Measurements from ENCODE around the gene CD47. TPM values are rescaled to one million over a fixed set of nuclear protein-coding genes. Genes with fewer than 3 reads are reported as not detected.

The CD47 gene
- total RNA-seq, 1 experiment from 2014 or later = 42.5 TPM

GRCh38 chr3:108133048-108133369 is 42.2 kb upstream of the CD47 start:
- Histone ChIP-seq H3K9me3 (ENCODE audit: control insufficient read depth in 1 of 2, insufficient read depth in 1 of 2, low read depth in 1 of 2, low read length in 2 of 2) (no peaks in the 10 kb centered on the region), H3K27ac (ENCODE audit: low read depth, low read length) (no peak overlapping the region), H3K36me3 (ENCODE audit: control insufficient read depth in 1 of 2, insufficient read depth in 2 of 2, low read length in 2 of 2) (no peaks in the 10 kb centered on the region), H3K4me2 (ENCODE audit: low read length) (peak overlapping the region; percentile 64), H3K4me1 (ENCODE audit: control insufficient read depth in 1 of 2, insufficient read depth in 2 of 2, low read length in 2 of 2) (peaks cover 0 to 45% of the 10 kb centered on the region in 2 experiments), H2AFZ (ENCODE audit: low read depth, low read length, poor library complexity, severe bottlenecking) (peak overlapping the region; percentile 70), H3K27me3 (ENCODE audit: insufficient read depth, low read length) (no peaks in the 10 kb centered on the region), H4K20me1 (ENCODE audit: insufficient read depth) (no peaks in the 10 kb centered on the region), H3K9me2 (ENCODE audit: insufficient read depth) (no peaks in the 10 kb centered on the region), H3K9ac (ENCODE audit: low read length) (0 out of 2 replicates have a peak overlapping the region, but pooled peaks have one; percentile 22), H3K79me2 (ENCODE audit: insufficient read depth, low read length) (no peaks in the 10 kb centered on the region), H3K4me3 (replicated peaks in 1 of 2; ENCODE audit: low read depth in 1 of 2, low read length in 2 of 2) (peak overlapping the region in 1 of 2 experiments; percentile 23; a peak in 2 of 4 replicates)
- no peak for DNase-seq (ENCODE audit: low read depth, low spot score)
- POLR2A ChIA-PET = no interaction called here
- no TSS peak for BruUV-seq (replicated peaks)
- CTCF ChIA-PET = interaction anchor here (1.9 kb wide), 1 partner anchor 20 kb away, joined by 7 read pairs; no protein-coding TSS in a partner anchor
- intact Hi-C loops (cut with micrococcal nuclease) = no loop called here
- peak; percentile 17; the same call in 1 of the 2 replicates for ATAC-seq
- TF ChIP-seq ATF3 (IDR thresholded peaks at IDR 0.05) = no peak
- TF ChIP-seq ELF1 (IDR thresholded peaks at IDR 0.05; ENCODE audit: borderline replicate concordance, low read depth) = no peak
- RAD21 ChIA-PET (ENCODE audit: low non-redundant PET in 1 of 2, low total read pairs in 2 of 2, uncharacterized antibody in 2 of 2, unreplicated experiment in 2 of 2) = interaction anchor here in 1 of 2 experiments (0.6 to 0.7 kb wide), 2 partner anchors 242 to 344 kb away, joined by 3 read pairs; no protein-coding TSS in a partner anchor

- peaks cover 0 to 45% of the 10 kb centered on the region in 2 experiments for H3K4me1 ChIP-seq (ENCODE audit: control insufficient read depth in 1 of 2, insufficient read depth in 2 of 2, low read length in 2 of 2)
- H3K9me3 ChIP-seq (ENCODE audit: control insufficient read depth in 1 of 2, insufficient read depth in 1 of 2, low read depth in 1 of 2, low read length in 2 of 2) = no peaks in the 10 kb centered on the region
- POLR2A ChIA-PET = no interaction called here
- H3K9ac ChIP-seq (ENCODE audit: low read length) = no peak overlapping the region
- no peak overlapping the region for H3K27ac ChIP-seq (ENCODE audit: low read depth, low read length)
- no peaks in the 10 kb centered on the region for H3K9me2 ChIP-seq (ENCODE audit: insufficient read depth)
- H3K79me2 ChIP-seq (ENCODE audit: insufficient read depth, low read length) = no peaks in the 10 kb centered on the region
- H3K36me3 ChIP-seq (ENCODE audit: control insufficient read depth in 1 of 2, insufficient read depth in 2 of 2, low read length in 2 of 2) = no peaks in the 10 kb centered on the region
- no peaks in the 10 kb centered on the region for H4K20me1 ChIP-seq (ENCODE audit: insufficient read depth)
- 0 out of 2 replicates have a peak, but pooled peaks have one; percentile 19 for ATAC-seq
- CTCF ChIA-PET = interaction anchor here (1.9 kb wide), 1 partner anchor 22 kb away, joined by 7 read pairs; no protein-coding TSS in a partner anchor
- H2AFZ ChIP-seq (ENCODE audit: low read depth, low read length, poor library complexity, severe bottlenecking) = peak overlapping the region; percentile 70
- intact Hi-C loops (cut with micrococcal nuclease) = no loop called here
- H3K4me3 ChIP-seq (replicated peaks in 1 of 2; ENCODE audit: low read depth in 1 of 2, low read length in 2 of 2) = peak overlapping the region in 1 of 2 experiments; percentile 13; a peak in 1 of 4 replicates
- BruUV-seq (replicated peaks) = no TSS peak
- RAD21 ChIA-PET (ENCODE audit: low non-redundant PET in 1 of 2, low total read pairs in 2 of 2, uncharacterized antibody in 2 of 2, unreplicated experiment in 2 of 2) = no interaction called here
- no peaks in the 10 kb centered on the region for H3K27me3 ChIP-seq (ENCODE audit: insufficient read depth, low read length)
- no peak for DNase-seq (ENCODE audit: low read depth, low spot score)
- peak overlapping the region; percentile 64 for H3K4me2 ChIP-seq (ENCODE audit: low read length)
- TF ChIP-seq YY1 (IDR thresholded peaks at IDR 0.05; ENCODE audit: extremely low read depth, insufficient replicate concordance, low read depth, low read length) (no peak), REST (IDR thresholded peaks at IDR 0.05; ENCODE audit: low read depth) (no peak), EZH2phosphoT487 (IDR thresholded peaks at IDR 0.05; ENCODE audit: borderline replicate concordance) (no peak), CEBPB (IDR thresholded peaks at IDR 0.05; ENCODE audit: low read depth) (no peak), CBX3 (IDR thresholded peaks at IDR 0.05; ENCODE audit: low read depth) (no peak), ZBTB33 (IDR thresholded peaks at IDR 0.05; ENCODE audit: extremely low read depth, insufficient replicate concordance, low read length) (no peak), SIN3A (IDR thresholded peaks at IDR 0.05; ENCODE audit: low read depth) (no peak), ATF3 (IDR thresholded peaks at IDR 0.05) (no peak)
Measured at GRCh38 chr3:108131475-108132134, 40.8 kb upstream of the CD47 start.
